Adrenal gland (tissue), 5 donors: ENCODE data around the gene SHB.

ENCODE experiments used
- POLR2A ChIP-seq, 2 donors: fragments of 450-650 bp; IDR thresholded peaks; one replicate each; pipeline ENCODE4 v1.6.1; 2017; ENCODE audit warnings: antibody characterized with exemption in 2 of 2, mild to moderate bottlenecking in 2 of 2, moderate library complexity in 1 of 2
- TF ChIP-seq, protein P1 (sequence below), 6 experiments: fragments of 450-650 bp in 4 of 6; fragments of 200-600 bp in 2 of 6; sonication (generic) in 1 of 6; IDR thresholded peaks; 1 replicate in 5 of 6; 2 replicates in 1 of 6; pipeline versions ENCODE4 v1.5.1 to v1.8.0; 2016 to 2021; ENCODE audit warnings: antibody characterized with exemption in 6 of 6, mild to moderate bottlenecking in 2 of 6, moderate library complexity in 1 of 6
- donor health status: DM: no; HTN: no; CAD: no.

GRCh38 chr9:37926737-37927118, 142.3 kb downstream of the SHB start:
- TF ChIP-seq, protein P1, sequence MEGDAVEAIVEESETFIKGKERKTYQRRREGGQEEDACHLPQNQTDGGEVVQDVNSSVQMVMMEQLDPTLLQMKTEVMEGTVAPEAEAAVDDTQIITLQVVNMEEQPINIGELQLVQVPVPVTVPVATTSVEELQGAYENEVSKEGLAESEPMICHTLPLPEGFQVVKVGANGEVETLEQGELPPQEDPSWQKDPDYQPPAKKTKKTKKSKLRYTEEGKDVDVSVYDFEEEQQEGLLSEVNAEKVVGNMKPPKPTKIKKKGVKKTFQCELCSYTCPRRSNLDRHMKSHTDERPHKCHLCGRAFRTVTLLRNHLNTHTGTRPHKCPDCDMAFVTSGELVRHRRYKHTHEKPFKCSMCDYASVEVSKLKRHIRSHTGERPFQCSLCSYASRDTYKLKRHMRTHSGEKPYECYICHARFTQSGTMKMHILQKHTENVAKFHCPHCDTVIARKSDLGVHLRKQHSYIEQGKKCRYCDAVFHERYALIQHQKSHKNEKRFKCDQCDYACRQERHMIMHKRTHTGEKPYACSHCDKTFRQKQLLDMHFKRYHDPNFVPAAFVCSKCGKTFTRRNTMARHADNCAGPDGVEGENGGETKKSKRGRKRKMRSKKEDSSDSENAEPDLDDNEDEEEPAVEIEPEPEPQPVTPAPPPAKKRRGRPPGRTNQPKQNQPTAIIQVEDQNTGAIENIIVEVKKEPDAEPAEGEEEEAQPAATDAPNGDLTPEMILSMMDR (IDR thresholded peaks at IDR 0.05): no peak
- no peak for TF ChIP-seq POLR2A (IDR thresholded peaks at IDR 0.05)
